HG02610 (cell line): ENCODE data around the gene ANG.
"Not testable (repeated sequence)": the region's sequence is repeated elsewhere in the genome, so short reads cannot be mapped to it uniquely, and the experiment has no call there.

Experiments used
- ATAC-seq: cut with Tn5 transposase; IDR thresholded peaks from one replicate; pipeline ENCODE4 v1.9.1; 2021; ENCODE audit warnings: mild to moderate bottlenecking, moderate library complexity; ENCODE audit not compliant: unreplicated experiment

ANG gene

DNA sequence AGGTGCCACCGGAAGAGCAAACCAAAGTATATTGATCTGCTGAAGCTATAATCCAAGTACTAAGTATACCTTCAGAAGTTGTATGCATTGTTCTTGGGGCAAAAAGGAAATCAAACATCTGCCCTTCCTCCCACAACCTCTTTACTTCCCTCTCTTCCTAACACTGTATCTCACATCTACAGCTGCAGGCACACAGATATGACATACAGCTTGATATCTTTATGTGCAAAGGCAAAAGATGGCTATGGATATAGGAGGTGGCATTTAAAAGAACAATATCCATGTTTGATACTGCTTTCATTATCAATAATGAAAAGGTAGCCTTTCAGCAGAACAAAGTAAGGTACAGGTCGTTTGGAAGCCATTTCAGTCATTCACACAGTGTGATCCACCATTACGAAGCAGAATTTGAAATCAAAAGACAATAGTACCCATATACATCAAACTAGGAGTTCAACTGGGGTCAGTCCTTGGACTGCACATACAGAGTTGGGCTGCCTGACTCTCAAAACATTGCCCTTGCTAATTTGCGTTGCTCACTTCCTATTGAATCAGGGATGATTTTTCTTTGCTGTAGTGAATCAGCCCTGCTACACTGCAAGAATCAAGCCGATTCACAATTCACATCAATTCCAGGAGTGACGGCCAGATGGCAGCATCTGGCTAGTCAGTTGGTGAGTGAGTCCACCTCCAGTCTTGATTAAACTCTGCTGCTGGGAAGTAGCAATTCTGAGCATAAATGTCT, 8.9 kb downstream of the ANG start:
- no peak for ATAC-seq

DNA sequence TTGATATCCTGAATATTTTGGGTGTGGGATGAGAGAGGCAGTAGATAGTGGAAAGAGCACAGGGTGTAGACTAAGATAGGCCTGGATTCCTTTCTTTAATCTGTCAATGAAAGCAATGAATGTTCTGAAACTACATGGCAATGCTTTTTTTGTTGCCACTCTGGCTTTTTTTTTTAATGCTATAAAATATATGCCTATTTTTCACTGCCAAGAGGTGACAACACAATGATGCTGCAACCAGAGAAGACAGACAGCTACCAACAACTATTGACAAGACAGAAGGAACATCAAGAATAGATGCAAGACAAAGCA, 9.4 kb downstream of the ANG start:
- ATAC-seq = no peak

DNA sequence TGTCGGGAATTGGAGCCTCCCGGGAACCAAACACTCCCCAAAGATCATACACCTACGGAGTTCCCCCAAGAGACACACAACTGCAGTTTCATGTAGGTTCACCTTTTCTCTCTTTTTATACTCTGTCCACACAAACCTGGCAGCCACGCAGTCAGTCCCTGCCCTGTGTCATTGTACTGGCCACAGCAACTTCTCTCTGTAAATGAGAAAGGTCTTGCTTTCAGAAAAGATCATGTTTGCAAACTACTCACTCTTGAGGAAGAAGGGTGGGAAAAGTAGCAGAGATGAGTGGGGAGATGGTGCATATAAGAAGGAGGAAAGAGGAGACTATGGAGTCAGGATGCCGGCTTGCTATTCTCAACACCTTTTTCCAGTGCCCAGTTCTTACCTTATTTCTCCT, 10.4 kb downstream of the ANG start:
- ATAC-seq = no peak

GRCh38 chr14:20699931-20700330, 11.4 kb downstream of the ANG start:
- no peak for ATAC-seq

GRCh38 chr14:20700965-20701364, 12.4 kb downstream of the ANG start:
- not testable (repeated sequence) for ATAC-seq

- ATAC-seq = no peak
These were observed 18.2 kb downstream of the ANG start for GRCh38 chr14:20706657-20707355.

DNA sequence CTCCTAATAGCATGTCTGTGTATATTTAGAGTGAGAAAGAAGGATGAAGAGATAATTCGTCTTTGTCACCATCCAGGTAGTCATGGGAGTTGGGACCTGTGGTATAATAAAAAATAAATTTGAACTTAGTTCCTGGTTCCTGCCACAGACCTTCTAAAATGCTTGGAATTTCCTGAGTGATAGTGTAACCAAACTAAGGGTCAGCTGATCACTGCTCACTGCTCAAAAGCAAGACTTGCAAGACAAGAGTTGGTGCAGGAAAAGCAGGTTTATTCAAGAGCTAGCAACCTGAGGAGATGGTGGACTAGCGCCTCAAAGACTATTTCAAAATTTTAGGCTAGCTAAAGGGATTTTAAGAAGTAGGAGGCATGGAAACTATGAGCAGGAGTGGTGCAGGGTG, 19.1 kb downstream of the ANG start:
- no peak for ATAC-seq

GRCh38 chr14:20711261-20711660, 22.7 kb downstream of the ANG start:
- ATAC-seq = no peak

- ATAC-seq = no peak
These were observed 23.1 kb downstream of the ANG start for GRCh38 chr14:20711685-20712084.

DNA sequence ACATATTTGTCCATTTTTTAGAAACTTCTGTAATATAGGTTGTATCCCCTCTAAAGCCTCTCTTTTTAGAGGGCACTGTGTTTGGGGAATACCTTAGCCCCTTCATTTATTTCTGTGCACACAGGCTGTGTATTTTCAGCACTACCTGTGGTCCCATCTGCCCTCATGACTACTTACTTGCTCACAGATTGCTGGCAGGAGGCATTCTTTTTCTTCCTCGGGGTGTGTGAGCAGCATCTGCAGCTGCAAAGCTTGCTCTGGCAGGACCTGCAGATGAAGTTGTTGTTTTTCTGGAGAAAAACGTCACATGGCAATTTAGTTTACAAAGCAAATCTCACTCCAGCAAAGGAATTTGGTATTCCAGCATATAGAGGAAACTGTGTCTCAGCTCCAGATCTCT, 24.3 kb downstream of the ANG start:
- ATAC-seq = no peak

DNA sequence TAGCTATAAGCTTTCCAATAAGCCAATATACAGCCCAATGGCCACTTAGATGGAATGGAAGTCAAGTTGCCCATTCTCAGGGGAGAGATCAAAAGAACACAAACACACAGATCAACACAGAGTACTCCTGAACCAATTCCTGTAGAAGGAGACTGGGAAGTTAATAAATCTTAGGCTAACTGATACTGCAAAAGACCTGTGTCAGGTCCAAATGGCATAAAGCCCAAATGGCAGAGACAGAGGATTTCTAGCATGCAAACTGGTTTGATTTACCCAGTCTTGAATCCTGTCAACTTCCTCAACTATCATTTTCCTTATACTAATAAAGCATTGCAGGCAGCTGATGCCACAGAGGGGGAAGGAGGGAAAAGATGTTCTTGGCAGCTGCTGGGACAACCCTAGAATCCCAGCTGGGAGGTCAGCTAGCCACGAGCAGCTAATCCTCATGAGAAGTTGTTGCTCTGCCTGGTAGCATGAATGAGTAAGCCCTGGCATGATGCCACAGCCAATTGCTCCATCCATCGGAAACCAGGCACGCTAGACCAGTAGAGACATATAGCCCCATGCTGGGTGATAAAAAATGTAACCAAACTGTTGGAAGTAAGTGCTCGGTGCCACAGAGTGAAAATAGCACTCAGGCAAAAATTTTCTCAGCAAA, 26.2 kb downstream of the ANG start:
- no peak for ATAC-seq

DNA sequence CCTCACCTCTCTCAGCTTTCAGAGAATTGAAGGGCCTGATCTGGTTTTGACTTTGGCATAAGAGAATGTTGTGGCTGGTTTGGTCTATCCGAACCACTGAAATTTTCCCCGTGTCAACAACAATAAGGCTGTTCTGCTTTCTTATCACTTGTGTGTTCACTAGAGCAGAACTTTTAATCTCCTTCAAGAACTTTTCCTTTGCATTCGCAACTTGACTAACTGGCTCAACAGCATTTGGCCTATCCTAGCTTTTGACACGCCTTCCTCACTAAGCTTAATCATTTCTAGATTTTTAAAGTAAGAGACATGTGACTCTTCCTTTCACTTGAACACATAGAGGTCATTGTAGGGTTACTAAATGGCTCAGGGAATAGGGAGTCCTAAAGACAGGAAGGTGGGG, 31.2 kb downstream of the ANG start:
- no peak for ATAC-seq

- no peak for ATAC-seq
These were observed 32.2 kb downstream of the ANG start for GRCh38 chr14:20720741-20721140.

- no peak for ATAC-seq
These were observed 33.5 kb downstream of the ANG start for GRCh38 chr14:20722016-20722415.

DNA sequence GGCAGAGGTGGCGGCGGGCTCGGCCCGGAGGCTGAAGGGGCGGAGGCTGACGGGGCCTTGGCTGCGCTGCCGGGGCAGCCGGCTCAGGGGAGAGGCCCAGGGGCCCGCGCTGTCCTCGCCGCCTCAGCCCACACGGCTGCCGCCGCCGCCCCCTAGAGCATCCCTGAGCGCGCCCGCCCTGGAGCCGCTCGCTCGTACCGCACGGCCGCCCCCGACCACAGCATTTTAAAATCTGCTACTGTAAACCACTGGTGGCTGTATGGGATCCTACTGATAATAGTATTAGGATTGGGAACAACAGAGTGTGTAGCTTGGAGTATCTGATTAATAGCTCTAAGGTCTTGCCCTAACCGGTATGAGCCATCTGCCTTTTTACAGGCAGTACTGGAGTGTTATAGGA, 34.9 kb downstream of the ANG start:
- ATAC-seq = no peak

DNA sequence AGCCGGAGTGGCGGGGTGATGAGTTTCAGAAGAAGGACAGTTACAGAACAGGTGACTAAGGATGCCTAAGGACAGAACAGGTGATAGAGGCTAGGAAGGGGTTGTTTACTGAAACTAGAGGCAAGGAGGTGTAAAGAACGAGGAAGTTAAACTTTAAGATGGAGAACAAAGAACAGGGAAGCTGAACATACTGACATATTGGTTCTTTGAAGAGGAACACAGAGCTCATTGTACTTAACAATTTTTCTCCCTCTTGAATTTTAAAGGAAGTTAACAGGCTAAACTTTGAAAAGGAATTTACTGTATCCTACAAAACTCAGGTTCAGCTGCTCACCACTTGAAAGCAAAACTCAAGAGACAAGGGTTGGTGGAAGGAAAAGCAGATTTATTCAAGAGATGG, 37.6 kb downstream of the ANG start:
- ATAC-seq = not testable (repeated sequence)

GRCh38 chr14:20726531-20726930, 38.0 kb downstream of the ANG start:
- no peak for ATAC-seq

- ATAC-seq = no peak
These were observed 42.3 kb downstream of the ANG start for GRCh38 chr14:20730891-20731290.

GRCh38 chr14:20732477-20732876, 43.9 kb downstream of the ANG start:
- ATAC-seq = no peak

- ATAC-seq = no peak
These were observed 44.5 kb downstream of the ANG start for GRCh38 chr14:20732979-20733635.

GRCh38 chr14:20733684-20734429, 45.3 kb downstream of the ANG start:
- no peak for ATAC-seq
